Endometrial microvascular endothelial cells (primary cell): Measurements from ENCODE around the gene RNF166. TPM values are rescaled to one million over a fixed set of nuclear protein-coding genes. Genes with fewer than 3 reads are reported as not detected.
"Not testable (repeated sequence)": the region's sequence is repeated elsewhere in the genome, so short reads cannot be mapped to it uniquely, and the experiment has no call there.

Source experiments
- in situ Hi-C: cut with HindIII; loops from 2 replicates; pipeline ENCODE4 v1.10.0; 2017; ENCODE audit warnings: low sequenced_read_pairs, low pct_unique_long_range_greater_than_20kb; ENCODE audit errors: inconsistent ontology term
- total RNA-seq: library from RNA; depleted of rRNA; stranded (reverse); fragments of >200 nt; gene quantifications from one replicate; pipeline ENCODE4 v1.2.3, GENCODE V29; 2015; ENCODE audit errors: inconsistent ontology term

The RNF166 gene
- total RNA-seq, 1 donor from 2014 or later = 32.6 TPM

DNA sequence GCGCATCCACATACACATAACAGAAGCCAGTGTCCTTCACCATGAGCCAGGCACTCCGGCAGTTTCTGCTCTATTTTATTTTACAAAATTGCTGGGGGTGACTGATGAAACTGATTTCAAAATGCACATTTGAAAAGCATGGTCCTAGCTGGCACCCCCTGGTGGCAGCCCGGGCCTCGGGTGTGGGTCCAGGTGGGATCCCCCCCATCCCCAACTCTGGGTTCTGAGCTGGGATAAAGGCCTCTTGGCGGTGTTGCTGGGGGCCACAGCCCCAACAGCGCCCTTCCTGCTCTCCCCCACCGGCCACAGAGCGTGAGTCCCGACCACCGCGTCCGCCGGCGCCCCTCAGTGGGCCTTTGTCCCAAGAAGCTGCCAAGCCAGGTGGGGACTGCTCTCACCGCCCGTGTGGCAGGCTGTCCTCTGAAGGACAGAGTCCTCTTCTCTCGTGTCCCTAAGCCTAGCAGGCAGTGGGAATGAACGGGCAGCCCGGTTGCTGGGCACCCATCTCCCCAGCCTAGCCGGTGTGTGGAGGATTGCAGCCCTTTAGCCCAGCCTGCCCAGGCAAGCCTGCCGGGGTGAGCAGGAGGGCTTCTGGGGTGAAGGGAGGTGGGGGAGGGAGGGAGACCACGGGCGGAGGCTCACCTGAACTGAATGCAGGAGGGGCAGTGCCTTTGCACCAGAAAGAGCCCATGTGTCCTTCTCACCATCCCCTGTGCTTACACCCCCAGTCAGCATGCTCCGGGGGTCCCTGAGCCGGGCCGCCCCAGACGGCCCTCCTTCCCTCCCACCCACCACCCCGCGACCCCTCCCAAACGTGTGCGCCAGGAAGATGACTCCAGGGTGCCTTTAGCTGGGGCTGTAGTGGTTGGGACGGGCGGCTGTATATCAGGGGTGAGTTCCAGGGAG lies 20.8 kb downstream of the RNF166 start:
- in situ Hi-C loops = no loop called here

GRCh38 chr16:88684569-88685155 lies 21.5 kb downstream of the RNF166 start:
- in situ Hi-C loops = no loop called here

GRCh38 chr16:88681709-88682451 lies 24.3 kb downstream of the RNF166 start:
- in situ Hi-C loops = no loop called here

DNA sequence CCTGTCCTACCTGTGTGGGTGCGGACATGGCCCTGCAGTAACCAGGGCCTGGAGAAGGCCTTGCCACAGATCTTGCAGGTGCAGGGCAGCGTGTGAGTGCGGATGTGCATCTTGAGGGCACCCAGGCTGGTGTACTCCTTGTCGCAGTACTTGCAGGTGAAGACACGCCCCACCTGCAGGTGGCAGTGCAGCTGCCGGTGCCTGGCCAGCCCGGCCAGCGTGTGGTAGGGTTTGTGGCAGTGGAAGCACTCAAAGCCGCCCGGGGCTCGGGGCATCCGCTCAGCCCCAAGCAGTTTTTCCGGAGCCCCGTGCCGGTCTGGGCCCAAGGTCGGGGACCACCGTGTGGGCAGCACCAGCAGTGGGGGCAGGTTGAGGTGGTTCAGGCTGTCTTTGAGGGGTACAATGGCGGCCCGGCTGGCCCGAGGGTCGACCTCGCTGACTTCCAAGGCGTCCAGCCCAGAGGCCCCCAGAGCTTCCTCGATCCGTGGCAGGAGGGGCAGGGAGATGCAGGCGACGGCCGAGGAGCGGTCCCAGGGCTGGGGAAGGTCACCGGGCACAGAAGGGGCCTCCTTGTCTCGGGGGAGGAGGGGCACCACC lies 25.0 kb downstream of the RNF166 start:
- in situ Hi-C loops = no loop called here

DNA sequence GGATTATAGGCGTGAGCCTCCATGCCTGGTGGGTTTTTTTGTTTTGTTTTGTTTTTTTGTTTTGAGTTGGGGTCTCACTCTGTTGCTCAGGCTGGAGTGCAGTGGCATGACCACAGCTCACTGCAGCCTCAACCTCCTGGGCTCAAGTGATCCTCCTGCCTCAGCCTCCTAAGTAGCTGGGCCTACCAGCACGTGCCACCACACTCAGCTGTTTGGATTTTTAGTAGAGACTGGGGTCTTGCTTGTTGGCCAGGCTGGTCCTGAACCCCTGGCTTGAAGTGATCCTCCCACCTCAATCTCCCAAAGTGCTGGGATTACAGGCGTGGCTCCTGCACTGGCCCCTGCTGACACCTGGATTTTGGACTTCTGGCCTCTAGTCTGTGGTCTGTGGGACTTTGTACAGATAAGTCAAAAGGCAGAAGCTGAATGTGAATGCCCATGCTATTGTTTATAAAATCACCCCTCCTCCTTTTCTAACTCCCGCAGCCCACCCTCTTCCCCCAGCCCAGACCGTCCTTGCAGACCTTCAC lies 25.6 kb downstream of the RNF166 start:
- in situ Hi-C loops = no loop called here

DNA sequence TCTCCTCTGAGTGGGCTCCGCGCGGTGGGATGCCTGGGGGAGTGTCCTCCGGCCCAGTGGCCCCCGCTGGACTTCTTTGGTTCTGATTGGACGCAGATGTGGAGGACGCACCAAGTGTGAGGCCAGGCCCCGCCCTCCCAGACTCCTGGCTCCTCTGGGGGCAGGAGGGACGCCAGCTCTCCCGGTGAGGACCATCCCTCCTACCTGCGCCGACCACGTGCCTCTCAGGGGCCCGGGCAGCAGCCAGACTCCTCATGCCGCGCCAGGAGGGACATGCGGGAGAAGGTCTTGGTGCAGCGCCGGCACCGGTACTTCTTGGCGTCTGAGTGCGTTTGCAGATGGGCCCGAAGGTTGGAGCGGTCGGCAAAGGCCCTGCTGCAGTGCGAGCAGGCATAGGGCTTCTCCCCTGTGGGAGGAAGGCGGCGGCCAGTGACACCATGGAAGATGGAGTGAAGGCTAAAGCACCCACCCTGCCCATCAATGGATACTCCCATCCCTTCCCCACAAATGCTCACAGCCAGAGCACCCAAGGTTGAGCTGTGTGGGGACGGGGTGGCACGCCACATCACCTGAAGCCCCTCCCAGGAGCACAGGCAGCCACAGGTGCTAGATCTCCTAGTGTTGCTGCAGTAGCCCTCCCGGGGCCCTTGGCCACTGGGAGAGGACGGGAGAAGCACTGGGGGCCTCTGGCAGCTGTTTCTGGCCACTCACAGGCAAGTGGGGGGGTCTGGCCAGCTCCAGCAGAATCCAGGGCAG lies 27.8 kb downstream of the RNF166 start:
- in situ Hi-C loops = no loop called here

DNA sequence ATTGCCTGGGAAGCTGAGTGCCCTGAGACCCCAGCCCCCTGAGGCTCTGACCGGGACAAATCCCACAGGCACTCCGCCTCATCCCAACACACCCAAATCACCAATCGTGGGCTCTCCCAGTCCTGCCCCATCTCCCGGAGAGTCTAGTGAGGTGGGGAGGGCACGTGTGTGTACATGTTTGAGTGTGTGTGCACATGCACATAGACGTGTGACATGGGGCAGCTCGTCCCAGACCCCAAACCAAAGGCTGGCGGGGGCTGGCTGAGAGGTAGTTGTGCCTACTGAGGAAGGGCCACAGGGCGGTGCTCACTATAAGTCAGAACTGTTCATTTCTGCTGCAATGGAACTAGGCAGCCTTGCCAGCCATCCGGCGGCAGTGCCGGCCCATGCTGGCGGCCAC lies 28.5 kb downstream of the RNF166 start:
- in situ Hi-C loops = no loop called here

DNA sequence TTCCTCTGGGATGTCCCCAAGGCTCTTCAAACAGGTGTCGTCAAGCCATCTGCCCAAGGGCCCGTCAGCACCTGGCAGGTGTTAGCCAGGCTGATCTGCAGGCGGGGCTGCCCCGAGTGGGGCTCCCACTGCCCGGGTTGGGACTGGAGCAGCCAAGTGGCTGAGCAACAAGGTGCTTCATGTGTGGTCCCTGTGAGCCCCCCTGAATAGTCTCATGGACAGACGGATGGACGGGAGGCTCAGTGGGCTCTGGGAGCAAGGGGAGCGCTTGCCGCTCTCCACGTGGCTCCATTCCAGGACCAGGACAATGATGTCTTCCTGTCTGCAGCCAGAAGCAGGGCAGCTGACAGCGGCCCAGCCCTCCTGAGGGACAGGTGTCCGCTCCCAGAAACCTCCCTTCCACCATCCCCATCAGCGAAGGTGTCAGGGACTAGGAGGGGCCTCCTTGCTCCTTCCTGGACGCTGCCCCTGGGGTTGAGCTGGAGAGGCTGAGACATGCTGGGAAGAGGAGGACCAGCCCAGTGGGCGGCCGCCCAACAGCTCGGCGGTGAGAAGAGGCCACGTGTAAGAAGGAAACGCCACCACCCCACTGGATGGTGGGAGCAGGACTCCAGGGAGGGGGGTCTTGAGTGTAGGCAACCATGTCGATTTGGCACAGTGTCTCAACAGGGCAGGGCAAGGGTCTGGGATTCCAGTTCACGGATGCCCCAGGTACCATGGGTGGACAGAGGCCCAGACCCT lies 29.5 kb downstream of the RNF166 start:
- in situ Hi-C loops = no loop called here

DNA sequence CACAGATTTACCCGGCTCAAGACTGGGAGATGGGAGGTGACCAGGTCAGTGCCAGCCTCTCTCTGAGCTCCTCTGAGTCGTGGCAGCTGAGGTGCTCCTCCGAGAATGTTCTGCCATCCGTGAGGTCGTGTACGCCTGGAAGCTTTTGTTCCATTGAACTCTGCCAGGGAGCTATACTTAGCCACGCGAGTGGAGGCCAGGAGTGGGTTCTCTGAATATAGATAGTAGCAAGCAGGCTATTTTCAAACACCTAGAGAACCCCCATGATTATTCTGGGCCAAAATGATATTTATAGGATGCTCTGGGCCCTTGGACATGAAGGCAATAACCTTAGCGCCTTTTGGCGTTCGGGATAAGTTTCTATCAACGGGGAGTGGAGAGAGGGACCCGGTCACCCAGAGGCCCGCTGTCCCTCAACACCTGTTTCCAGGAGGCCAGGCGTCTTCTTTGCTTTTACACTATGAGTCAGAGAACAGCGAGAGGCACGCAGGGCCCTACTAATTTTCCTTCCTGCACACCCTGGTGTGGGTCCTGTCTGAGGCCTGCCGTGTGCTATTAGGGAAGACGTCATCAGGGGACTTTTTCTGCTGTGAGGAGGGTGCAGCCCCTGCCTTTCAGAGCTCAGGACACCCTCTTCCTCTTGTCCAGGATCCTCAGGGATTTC lies 32.4 kb downstream of the RNF166 start:
- in situ Hi-C loops = no loop called here

DNA sequence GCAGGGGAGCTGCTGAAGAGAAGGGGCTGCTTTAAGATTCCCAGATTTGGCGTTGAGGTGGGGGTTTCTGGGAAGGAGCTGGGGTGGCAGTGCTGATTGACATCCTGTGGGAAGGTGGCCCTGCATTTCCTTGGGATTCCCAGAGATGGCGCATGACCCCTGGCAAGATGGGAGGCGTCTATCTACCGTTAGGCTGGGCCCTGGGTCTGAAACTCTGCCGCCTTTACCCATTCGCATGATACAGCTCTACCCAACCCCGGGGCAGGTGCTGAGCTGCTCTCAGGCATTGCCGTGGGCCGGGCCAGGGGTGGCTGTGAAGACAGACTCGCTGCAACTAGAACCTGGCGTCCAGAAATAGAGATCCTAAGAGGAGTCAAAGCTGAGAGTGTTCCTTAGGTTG lies 33.4 kb downstream of the RNF166 start:
- in situ Hi-C loops = no loop called here

DNA sequence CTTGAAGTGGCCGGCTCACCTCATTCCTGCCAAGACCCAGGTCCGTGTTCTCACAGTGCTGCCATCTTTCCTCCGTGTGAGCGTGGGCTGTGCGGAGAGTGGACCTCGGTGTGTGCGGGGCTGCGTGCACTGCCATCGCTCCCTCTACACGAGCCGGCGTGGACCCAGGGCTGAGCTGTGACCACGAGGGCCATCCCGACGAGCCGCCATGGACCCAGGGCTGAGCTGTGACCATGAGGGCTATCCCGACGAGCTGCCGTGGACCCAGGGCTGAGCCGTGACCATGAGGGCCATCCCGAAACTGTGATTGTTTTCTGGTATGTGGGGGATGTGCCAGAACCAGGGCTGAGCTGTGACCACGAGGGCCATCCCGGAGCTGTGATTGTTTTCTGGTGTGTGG lies 34.4 kb downstream of the RNF166 start:
- in situ Hi-C loops = no loop called here

DNA sequence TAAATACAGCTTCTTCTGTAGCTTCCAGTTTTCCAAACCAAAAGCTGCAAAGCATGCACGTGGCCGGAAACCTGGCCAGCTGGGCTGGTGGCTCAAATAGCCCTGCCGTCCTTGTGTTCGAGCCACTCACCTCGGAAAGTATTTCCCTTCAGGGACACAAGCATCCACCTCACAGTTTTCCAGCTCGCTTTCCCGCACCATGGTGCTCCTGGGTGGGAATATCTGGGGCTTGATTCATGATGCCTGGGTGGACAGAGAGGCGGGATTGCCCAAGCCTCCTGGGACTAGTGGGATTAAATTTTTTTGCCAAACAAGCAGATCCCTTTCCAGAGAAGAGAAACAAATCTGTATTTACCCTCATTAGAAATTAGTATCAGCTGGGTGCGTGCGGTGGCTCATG lies 36.2 kb downstream of the RNF166 start:
- in situ Hi-C loops = no loop called here

GRCh38 chr16:88669493-88669892 lies 36.7 kb downstream of the RNF166 start:
- in situ Hi-C loops = not testable (repeated sequence)

DNA sequence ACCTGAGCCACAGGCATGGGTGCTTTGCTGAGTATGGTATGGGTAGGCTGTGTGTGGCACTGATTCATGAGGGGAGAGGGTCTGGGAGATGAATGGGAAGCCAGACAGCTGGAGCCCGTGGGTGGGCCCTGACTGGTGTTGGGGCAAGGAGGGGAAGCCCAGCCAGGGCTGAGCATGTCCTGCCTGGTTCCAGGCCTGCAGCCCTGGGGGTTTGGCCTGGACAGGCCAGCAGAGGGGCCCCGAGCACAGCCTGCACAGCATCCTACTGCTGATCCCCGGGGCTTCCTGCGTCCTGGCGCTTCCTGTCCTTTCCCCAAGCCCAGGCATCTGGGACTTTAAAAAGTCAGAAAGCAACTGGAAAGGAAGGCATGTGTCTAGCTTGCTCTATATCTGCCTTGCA lies 38.7 kb downstream of the RNF166 start:
- in situ Hi-C loops = no loop called here

DNA sequence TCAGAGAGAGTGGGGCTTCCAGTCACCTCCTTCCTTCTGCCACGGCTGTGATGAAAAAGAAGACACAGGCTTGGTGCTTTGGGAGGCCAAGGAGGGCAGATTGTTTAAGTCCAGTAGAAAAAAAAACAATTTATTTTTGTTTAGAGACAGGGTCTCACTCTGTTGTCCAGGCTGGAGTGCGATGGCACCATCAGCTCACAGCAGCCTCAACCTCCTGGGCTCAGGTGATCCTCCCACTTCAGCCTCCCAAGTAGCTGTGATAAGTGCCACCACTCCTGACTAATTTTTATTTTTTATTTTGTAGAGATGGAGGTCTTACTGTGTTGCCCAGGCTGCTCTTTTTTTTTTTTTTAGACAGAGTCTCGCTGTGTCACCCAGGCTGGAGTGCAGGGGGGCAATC lies 40.6 kb downstream of the RNF166 start:
- in situ Hi-C loops = no loop called here

GRCh38 chr16:88665148-88665547 lies 41.1 kb downstream of the RNF166 start:
- in situ Hi-C loops = no loop called here

- in situ Hi-C loops = no loop called here
Observed at GRCh38 chr16:88662843-88663606, 43.2 kb downstream of the RNF166 start, which contains the start of gene MVD. Gene MVD (minus strand): TSS chr16:88663091. CDS start chr16:88663080, 11 bp downstream.
